Neuronal stem cell (in vitro differentiated cells): ENCODE results near the gene SMIM41.
A peak's percentile ranks its signal among the peaks of the same experiment; 100 is the strongest.

Source experiments
- DNase-seq: peaks from one replicate; pipeline ENCODE4 v3.0.0-alpha.2; 2013; ENCODE audit warnings: low spot score
- H2AFZ ChIP-seq: one replicate; pipeline ENCODE4 v1.6.1; 2013; ENCODE audit warnings: mild to moderate bottlenecking, low read length, inconsistent platforms
- H2AK5ac ChIP-seq: 2 replicates; pipeline ENCODE4 v1.6.1; 2013; ENCODE audit warnings: low read depth, mild to moderate bottlenecking, inconsistent platforms, low read length, moderate library complexity, mixed read lengths
- H2BK120ac ChIP-seq: 2 replicates; pipeline ENCODE4 v1.6.1; 2013; ENCODE audit warnings: low read depth, mild to moderate bottlenecking, inconsistent platforms, low read length, moderate library complexity, mixed read lengths
- H2BK12ac ChIP-seq: one replicate; pipeline ENCODE4 v1.6.1; 2013; ENCODE audit warnings: low read length, inconsistent platforms
- H2BK15ac ChIP-seq: 2 replicates; pipeline ENCODE4 v1.6.1; 2013; ENCODE audit warnings: mild to moderate bottlenecking, low read length, inconsistent platforms, mixed read lengths
- H2BK5ac ChIP-seq: one replicate; pipeline ENCODE4 v1.6.1; 2013; ENCODE audit warnings: inconsistent platforms, mild to moderate bottlenecking, low read length, moderate library complexity
- H3K14ac ChIP-seq: one replicate; pipeline ENCODE4 v1.6.1; 2013; ENCODE audit warnings: low read length, inconsistent platforms
- H3K18ac ChIP-seq: 2 replicates; pipeline ENCODE4 v1.6.1; 2013; ENCODE audit warnings: low read length, inconsistent platforms
- H3K23ac ChIP-seq: 2 replicates; pipeline ENCODE4 v1.6.1; 2013; ENCODE audit warnings: low read depth, mild to moderate bottlenecking, mixed read lengths, low read length, inconsistent platforms; ENCODE audit not compliant: poor library complexity
- H3K27ac ChIP-seq: replicated peaks from 3 replicates; pipeline ENCODE4 v1.5.1; 2013; ENCODE audit warnings: low read length, inconsistent platforms
- H3K27me3 ChIP-seq, 3 experiments: 2 replicates each; pipeline ENCODE4 v1.6.1; 2013; ENCODE audit warnings: low read length in 3 of 3, mild to moderate bottlenecking in 2 of 3, inconsistent platforms in 1 of 3, low read depth in 1 of 3, mixed read lengths in 1 of 3, moderate library complexity in 1 of 3; ENCODE audit not compliant: control insufficient read depth in 3 of 3, insufficient read depth in 3 of 3
- H3K36me3 ChIP-seq, 2 donors: replicated peaks in 1 of 2; 2 replicates each; pipeline ENCODE4 v1.6.1; 2013; ENCODE audit warnings: low read length in 2 of 2; ENCODE audit not compliant: control insufficient read depth in 2 of 2, insufficient read depth in 2 of 2
- H3K4ac ChIP-seq: 2 replicates; pipeline ENCODE4 v1.6.1; 2013; ENCODE audit warnings: inconsistent platforms, mild to moderate bottlenecking, low read length, moderate library complexity
- H3K4me1 ChIP-seq, 2 donors: 1 replicate in 1 of 2; 2 replicates in 1 of 2; pipeline ENCODE4 v1.6.1; 2013; ENCODE audit warnings: low read length in 2 of 2, low read depth in 1 of 2; ENCODE audit not compliant: control insufficient read depth in 2 of 2, insufficient read depth in 1 of 2
- H3K4me2 ChIP-seq: one replicate; pipeline ENCODE4 v1.6.1; 2013; ENCODE audit warnings: mild to moderate bottlenecking, low read length, inconsistent platforms; ENCODE audit not compliant: insufficient read depth, poor library complexity, severe bottlenecking
- H3K4me3 ChIP-seq, 2 donors: 2 replicates each; pipeline ENCODE4 v1.5.1; 2013; ENCODE audit warnings: low read length in 2 of 2, mild to moderate bottlenecking in 2 of 2, inconsistent platforms in 1 of 2, moderate library complexity in 1 of 2
- H3K79me1 ChIP-seq: one replicate; pipeline ENCODE4 v1.6.1; 2013; ENCODE audit warnings: low read depth, mild to moderate bottlenecking, inconsistent platforms, low read length, moderate library complexity
- H3K9ac ChIP-seq: one replicate; pipeline ENCODE4 v1.6.1; 2013; ENCODE audit warnings: mild to moderate bottlenecking, low read depth, low read length, inconsistent platforms; ENCODE audit not compliant: poor library complexity
- H3K9me3 ChIP-seq, 2 donors: replicated peaks in 1 of 2; 2 replicates each; pipeline versions ENCODE3 to v1.6.1; 2013; ENCODE audit warnings: low read length in 2 of 2, mild to moderate bottlenecking in 2 of 2, inconsistent platforms in 1 of 2, low read depth in 1 of 2, mixed read lengths in 1 of 2, moderate library complexity in 1 of 2; ENCODE audit not compliant: control insufficient read depth in 2 of 2, insufficient read depth in 1 of 2
- H4K8ac ChIP-seq: one replicate; pipeline ENCODE4 v1.6.1; 2013; ENCODE audit warnings: low read depth, mild to moderate bottlenecking, inconsistent platforms, low read length, moderate library complexity
- H4K91ac ChIP-seq: one replicate; pipeline ENCODE4 v1.6.1; 2013; ENCODE audit warnings: low read length, low read depth, mild to moderate bottlenecking, inconsistent platforms; ENCODE audit not compliant: poor library complexity
- WGBS, 2 donors: extraction: QIAGEN DNeasy Blood & Tissue Kit; methylation state at CpG; one replicate each; pipeline ENCODE4 v1.1.7; 2013; ENCODE audit warnings: missing lambda C conversion rate in 2 of 2, mixed read lengths in 1 of 2; ENCODE audit not compliant: insufficient read length in 2 of 2, insufficient replicate concordance in 1 of 2; ENCODE audit errors: extremely low coverage in 2 of 2; 5-methylcytosine and 5-hydroxymethylcytosine counted together

SMIM41 gene

DNA sequence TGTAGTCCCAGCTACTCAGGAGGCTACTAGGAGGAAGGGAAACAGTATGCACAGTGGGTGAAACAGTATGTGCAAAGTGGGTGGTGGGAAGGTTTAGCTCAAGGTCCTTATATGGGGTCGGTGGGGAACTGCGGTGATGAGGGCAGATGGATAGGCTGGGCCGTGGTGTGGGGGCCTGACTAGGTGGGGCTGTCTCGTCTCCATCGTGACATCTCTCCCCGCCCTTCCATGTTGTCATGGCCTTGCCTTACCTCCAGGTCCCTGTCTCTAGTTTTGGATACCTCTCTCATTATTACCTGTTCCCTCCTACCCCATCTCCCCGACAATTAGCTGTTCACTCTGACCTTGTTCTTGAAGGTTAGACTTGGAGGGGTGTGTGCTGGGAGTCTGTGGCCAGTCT lies 32.6 kb upstream of the SMIM41 start:
- H3K27me3 ChIP-seq: peaks cover 0 to 15% (median 0%) of the 10 kb centered on the region in 3 experiments
- no peak overlapping the region for H3K27ac ChIP-seq
- no peak overlapping the region for H3K23ac ChIP-seq
- no peak for DNase-seq
- H2AK5ac ChIP-seq: no peak overlapping the region
- no peak overlapping the region for H2BK120ac ChIP-seq
- peaks cover 3 to 12% of the 10 kb centered on the region in 2 donors for H3K4me1 ChIP-seq
- H3K9ac ChIP-seq: no peak overlapping the region
- H3K9me3 ChIP-seq: no peaks in the 10 kb centered on the region
- H2BK12ac ChIP-seq: no peak overlapping the region
- H3K14ac ChIP-seq: no peak overlapping the region
- no peak overlapping the region for H3K4ac ChIP-seq
- H4K8ac ChIP-seq: no peak overlapping the region
- H2BK5ac ChIP-seq: no peak overlapping the region
- no peak overlapping the region for H3K4me3 ChIP-seq
- peaks cover 6 to 30% of the 10 kb centered on the region in 2 donors for H3K36me3 ChIP-seq
- no peak overlapping the region for H3K4me2 ChIP-seq
- H2AFZ ChIP-seq: no peak overlapping the region
- no peak overlapping the region for H3K18ac ChIP-seq
- WGBS, 2 donors: no CpG with 5 or more reads among the region's 7 CpGs
- H2BK15ac ChIP-seq: no peak overlapping the region
- no peak overlapping the region for H4K91ac ChIP-seq
- no peaks in the 10 kb centered on the region for H3K79me1 ChIP-seq

GRCh38 chr12:52049286-52049685 lies 30.2 kb upstream of the SMIM41 start:
- Histone ChIP-seq H4K91ac (no peak overlapping the region), H2BK120ac (no peak overlapping the region), H2BK12ac (no peak overlapping the region), H3K4me2 (no peak overlapping the region), H3K79me1 (no peaks in the 10 kb centered on the region), H3K9me3 (no peaks in the 10 kb centered on the region), H3K4me1 (peaks cover 8 to 17% of the 10 kb centered on the region in 2 donors), H2AFZ (no peak overlapping the region), H3K23ac (no peak overlapping the region), H3K14ac (no peak overlapping the region), H2BK5ac (no peak overlapping the region), H2AK5ac (no peak overlapping the region), H3K18ac (no peak overlapping the region), H2BK15ac (no peak overlapping the region), H3K9ac (peak overlapping the region; percentile 27), H3K4me3 (no peak overlapping the region), H3K4ac (no peak overlapping the region), H3K27me3 (peaks cover 0 to 15% (median 0%) of the 10 kb centered on the region in 3 experiments), H3K36me3 (peaks cover 2 to 17% of the 10 kb centered on the region in 2 donors), H4K8ac (no peak overlapping the region), H3K27ac (no peak overlapping the region)
- DNase-seq: no peak
- WGBS, 2 donors: no CpG with 5 or more reads among the region's 4 CpGs

DNA sequence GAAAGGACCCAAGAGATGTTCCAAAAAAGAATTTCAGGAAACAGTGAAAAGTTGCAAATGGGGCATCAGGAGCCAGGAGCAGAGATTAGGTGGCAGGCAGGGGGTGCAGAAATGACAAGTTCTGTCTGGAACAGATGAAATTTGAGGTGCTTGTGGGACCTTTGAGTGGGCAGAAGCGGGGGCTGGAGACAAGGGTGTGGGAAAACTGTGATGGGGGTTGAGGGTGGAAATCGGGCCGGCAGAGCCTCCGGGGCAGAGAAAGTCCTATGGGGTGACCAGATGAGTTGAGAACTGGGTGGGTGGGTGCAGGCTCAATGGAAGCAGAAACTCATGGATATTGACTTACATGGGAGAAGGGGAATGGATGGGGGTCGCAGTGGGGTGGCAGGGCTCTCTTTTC lies 29.8 kb upstream of the SMIM41 start:
- Histone ChIP-seq H3K4ac (no peak overlapping the region), H3K23ac (peak overlapping the region; percentile 2), H2BK120ac (no peak overlapping the region), H2BK12ac (no peak overlapping the region), H2AFZ (no peak overlapping the region), H3K4me1 (peaks cover 8 to 17% of the 10 kb centered on the region in 2 donors), H2BK5ac (no peak overlapping the region), H3K9ac (no peak overlapping the region), H3K27me3 (peaks cover 0 to 15% (median 0%) of the 10 kb centered on the region in 3 experiments), H2AK5ac (no peak overlapping the region), H3K14ac (no peak overlapping the region), H3K27ac (no peak overlapping the region), H3K36me3 (peaks cover 4 to 20% of the 10 kb centered on the region in 2 donors), H3K4me2 (no peak overlapping the region), H4K91ac (no peak overlapping the region), H4K8ac (no peak overlapping the region), H3K9me3 (no peaks in the 10 kb centered on the region), H2BK15ac (no peak overlapping the region), H3K18ac (no peak overlapping the region), H3K4me3 (no peak overlapping the region), H3K79me1 (no peaks in the 10 kb centered on the region)
- no CpG with 5 or more reads among the region's 5 CpGs for WGBS, 2 donors
- no peak for DNase-seq

DNA sequence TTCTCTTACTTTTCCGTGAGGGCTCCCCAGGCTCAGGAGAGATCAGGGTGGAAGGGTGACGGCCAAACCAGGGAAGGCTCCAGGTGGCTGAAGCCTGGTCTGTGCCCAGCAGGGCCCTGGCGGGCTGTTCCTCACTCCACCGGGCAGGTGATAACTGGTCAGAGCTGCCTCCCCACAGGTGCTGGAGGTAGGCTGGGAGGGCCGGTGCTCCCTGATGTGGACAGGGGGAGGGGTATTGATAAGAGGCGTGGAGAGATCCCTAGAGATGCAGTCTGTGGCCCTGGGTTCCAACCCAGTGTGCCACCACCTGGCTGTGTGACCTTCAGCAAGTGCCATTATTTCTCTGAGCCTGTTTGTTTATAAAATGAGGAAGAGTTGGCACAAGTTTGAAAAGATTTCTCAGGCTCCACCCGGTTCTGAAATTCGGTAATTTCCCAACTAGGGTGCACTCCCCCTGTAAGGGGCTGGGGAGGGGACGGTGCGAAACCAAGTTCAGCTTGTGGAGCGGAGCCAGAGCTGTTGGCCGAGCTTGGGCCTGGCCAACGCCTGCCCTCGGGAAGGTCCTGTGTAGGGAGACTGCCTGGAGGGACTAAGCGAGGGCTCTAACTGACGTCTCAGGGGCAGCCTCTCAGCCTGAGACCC lies 29.3 kb upstream of the SMIM41 start:
- H3K9ac ChIP-seq: peak overlapping the region; percentile 92
- no peaks in the 10 kb centered on the region for H3K79me1 ChIP-seq
- peaks cover 8 to 22% of the 10 kb centered on the region in 2 donors for H3K36me3 ChIP-seq
- H2BK120ac ChIP-seq: peak overlapping the region; percentile 82
- H3K27ac ChIP-seq: no peak overlapping the region
- no peak for DNase-seq
- H2AK5ac ChIP-seq: peak overlapping the region; percentile 54
- peak overlapping the region; percentile 87 for H2AFZ ChIP-seq
- peaks cover 0 to 15% (median 0%) of the 10 kb centered on the region in 3 experiments for H3K27me3 ChIP-seq
- H3K23ac ChIP-seq: peak overlapping the region; percentile 76
- H3K4ac ChIP-seq: peak overlapping the region; percentile 71
- H3K14ac ChIP-seq: peak overlapping the region; percentile 91
- H3K9me3 ChIP-seq: no peaks in the 10 kb centered on the region
- peak overlapping the region; percentile 38 to 87 for H3K4me3 ChIP-seq
- WGBS, 2 donors: no CpG with 5 or more reads among the region's 16 CpGs
- peak overlapping the region; percentile 100 for H3K4me2 ChIP-seq
- H3K18ac ChIP-seq: peak overlapping the region; percentile 99
- H4K91ac ChIP-seq: peak overlapping the region; percentile 50
- H4K8ac ChIP-seq: no peak overlapping the region
- H2BK15ac ChIP-seq: peak overlapping the region; percentile 72
- H2BK5ac ChIP-seq: peak overlapping the region; percentile 40
- peak overlapping the region; percentile 99 for H2BK12ac ChIP-seq
- peaks cover 8 to 17% of the 10 kb centered on the region in 2 donors for H3K4me1 ChIP-seq
